HG03521 (cell line): ENCODE measurements around the gene ZEB2.
A peak's percentile ranks its signal among the peaks of the same experiment; 100 is the strongest.
"Not testable (repeated sequence)": the region's sequence is repeated elsewhere in the genome, so short reads cannot be mapped to it uniquely, and the experiment has no call there.

Experiments
- ATAC-seq: cut with Tn5 transposase; IDR thresholded peaks from one replicate; pipeline ENCODE4 v1.9.1; 2021; ENCODE audit warnings: mild to moderate bottlenecking, moderate library complexity; ENCODE audit not compliant: unreplicated experiment

The ZEB2 gene

GRCh38 chr2:144390424-144391020, 129.4 kb downstream of the ZEB2 start:
- ATAC-seq = no peak

GRCh38 chr2:144389930-144390311, 130.0 kb downstream of the ZEB2 start:
- no peak for ATAC-seq

- no peak for ATAC-seq
These were observed 130.6 kb downstream of the ZEB2 start for GRCh38 chr2:144389151-144389929.

GRCh38 chr2:144385381-144385780, 134.5 kb downstream of the ZEB2 start:
- no peak for ATAC-seq

- no peak for ATAC-seq
These were observed 136.3 kb downstream of the ZEB2 start for GRCh38 chr2:144383571-144384100.

- ATAC-seq = peak; percentile 97
These were observed 137.1 kb downstream of the ZEB2 start for GRCh38 chr2:144382849-144383248.

- no peak for ATAC-seq
These were observed 138.2 kb downstream of the ZEB2 start for GRCh38 chr2:144381716-144382115.

GRCh38 chr2:144379851-144380311, 140.0 kb downstream of the ZEB2 start:
- ATAC-seq = no peak

- no peak for ATAC-seq
These were observed 141.4 kb downstream of the ZEB2 start for GRCh38 chr2:144378551-144378950.

- no peak for ATAC-seq
These were observed 142.0 kb downstream of the ZEB2 start for GRCh38 chr2:144377914-144378313.

- ATAC-seq = no peak
These were observed 143.0 kb downstream of the ZEB2 start for GRCh38 chr2:144376926-144377325.

- no peak for ATAC-seq
These were observed 143.5 kb downstream of the ZEB2 start for GRCh38 chr2:144376460-144376859.

GRCh38 chr2:144374163-144374661, 145.7 kb downstream of the ZEB2 start:
- ATAC-seq = peak; percentile 50

- ATAC-seq = no peak
These were observed 147.4 kb downstream of the ZEB2 start for GRCh38 chr2:144372410-144373080.

- no peak for ATAC-seq
These were observed 148.9 kb downstream of the ZEB2 start for GRCh38 chr2:144370937-144371584.

GRCh38 chr2:144369416-144369815, 150.5 kb downstream of the ZEB2 start:
- no peak for ATAC-seq

GRCh38 chr2:144366825-144367429, 153.0 kb downstream of the ZEB2 start:
- no peak for ATAC-seq

GRCh38 chr2:144364944-144365738, 154.8 kb downstream of the ZEB2 start:
- ATAC-seq = no peak

GRCh38 chr2:144364247-144364646, 155.7 kb downstream of the ZEB2 start:
- ATAC-seq = not testable (repeated sequence)

GRCh38 chr2:144362401-144362800, 157.5 kb downstream of the ZEB2 start:
- no peak for ATAC-seq
